K562 (cell line): Measurements from ENCODE around the gene TOGARAM2.

Experiments
- FOS ChIP-seq: IDR thresholded peaks from 3 replicates; pipeline ENCODE4 v1.6.1; 2011; ENCODE audit not compliant: insufficient read length; ENCODE audit errors: extremely low read depth
- KAT2B ChIP-seq: IDR thresholded peaks from one replicate; pipeline ENCODE4 v1.6.1; 2012; ENCODE audit warnings: low read depth, mild to moderate bottlenecking, control low read depth, inconsistent platforms, low read length, moderate library complexity
- TF ChIP-seq, protein P1 (sequence below): fragments of 250-450 bp; sonication (Bioruptor Pico); IDR thresholded peaks from 2 replicates; pipeline ENCODE4 v1.8.0; 2022; ENCODE audit warnings: moderate library complexity, mild to moderate bottlenecking, inconsistent platforms

- TF ChIP-seq FOS, result no peak
- TF ChIP-seq, protein P1, sequence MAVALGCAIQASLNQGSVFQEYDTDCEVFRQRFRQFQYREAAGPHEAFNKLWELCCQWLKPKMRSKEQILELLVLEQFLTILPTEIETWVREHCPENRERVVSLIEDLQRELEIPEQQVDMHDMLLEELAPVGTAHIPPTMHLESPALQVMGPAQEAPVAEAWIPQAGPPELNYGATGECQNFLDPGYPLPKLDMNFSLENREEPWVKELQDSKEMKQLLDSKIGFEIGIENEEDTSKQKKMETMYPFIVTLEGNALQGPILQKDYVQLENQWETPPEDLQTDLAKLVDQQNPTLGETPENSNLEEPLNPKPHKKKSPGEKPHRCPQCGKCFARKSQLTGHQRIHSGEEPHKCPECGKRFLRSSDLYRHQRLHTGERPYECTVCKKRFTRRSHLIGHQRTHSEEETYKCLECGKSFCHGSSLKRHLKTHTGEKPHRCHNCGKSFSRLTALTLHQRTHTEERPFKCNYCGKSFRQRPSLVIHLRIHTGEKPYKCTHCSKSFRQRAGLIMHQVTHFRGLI (CRISPR knock-in tag), result no peak
- no peak for TF ChIP-seq KAT2B
These were observed 116.5 kb downstream of the TOGARAM2 start for GRCh38 chr2:29097569-29097968.
